Large intestine (tissue), 3 donors: ENCODE data around the gene HCRTR1. TPM values are rescaled to one million over a fixed set of nuclear protein-coding genes. Genes with fewer than 3 reads are reported as not detected.

Experiments
- DNase-seq, 2 donors: peaks; one replicate each; pipeline versions ENCODE4 v3.0.0 to v3.0.0-alpha.2; 2013
- H3K27ac ChIP-seq: one replicate; pipeline ENCODE4 v1.5.1; 2013; ENCODE audit warnings: low read length
- H3K27me3 ChIP-seq: 2 replicates; pipeline ENCODE4 v1.6.1; 2013; ENCODE audit warnings: low read length; ENCODE audit not compliant: control insufficient read depth, insufficient read depth
- H3K36me3 ChIP-seq: 2 replicates; pipeline ENCODE4 v1.6.1; 2013; ENCODE audit warnings: low read length; ENCODE audit not compliant: control insufficient read depth, insufficient read depth
- H3K4me1 ChIP-seq: one replicate; pipeline ENCODE4 v1.6.1; 2013; ENCODE audit warnings: low read length; ENCODE audit not compliant: control insufficient read depth, insufficient read depth
- H3K4me3 ChIP-seq: one replicate; pipeline ENCODE4 v1.5.1; 2013; ENCODE audit warnings: low read length
- H3K9me3 ChIP-seq: one replicate; pipeline ENCODE4 v1.6.1; 2013; ENCODE audit warnings: mild to moderate bottlenecking, low read depth, low read length, moderate library complexity; ENCODE audit not compliant: control insufficient read depth
- WGBS: methylation state at CpG from one replicate; pipeline ENCODE4 v1.1.5; 2013; ENCODE audit warnings: low lambda C conversion rate; ENCODE audit not compliant: insufficient coverage; 5-methylcytosine and 5-hydroxymethylcytosine counted together
- polyA plus RNA-seq: library from polyadenylated mRNA; unstranded; fragments of 120-200 nt; gene quantifications from one replicate; pipeline ENCODE4 v1.2.1, GENCODE V29; 2013

Gene HCRTR1
- polyA plus RNA-seq, 1 donor, result 0.81 TPM

DNA sequence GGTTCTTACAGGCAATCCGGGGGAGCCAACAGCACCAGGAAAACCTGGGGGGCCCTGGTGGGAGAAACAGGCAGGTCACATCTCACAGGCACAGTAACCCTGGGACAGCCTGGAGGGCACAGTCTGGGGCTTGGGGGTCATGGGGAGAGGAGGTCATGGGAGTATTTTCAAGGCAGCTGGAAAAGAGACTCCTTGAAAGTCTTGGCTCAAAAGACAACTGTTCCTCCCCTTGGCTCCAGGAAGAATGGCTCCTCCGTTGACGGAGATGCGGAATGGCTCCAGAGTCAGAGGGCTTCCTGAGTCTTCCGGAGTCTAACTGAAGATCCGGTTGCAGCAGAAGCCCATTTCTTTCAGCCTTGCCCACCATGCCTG is 53.1 kb downstream of the HCRTR1 start:
- no peak for DNase-seq
- H3K4me1 ChIP-seq, result peaks cover 55% of the 10 kb centered on the region
- no peaks in the 10 kb centered on the region for H3K27me3 ChIP-seq
- H3K27ac ChIP-seq, result peak overlapping the region; percentile 80
- H3K9me3 ChIP-seq, result no peaks in the 10 kb centered on the region
- peaks cover 55% of the 10 kb centered on the region for H3K36me3 ChIP-seq
- no CpG with 5 or more reads among the region's 6 CpGs for WGBS
- peak overlapping the region; percentile 34 for H3K4me3 ChIP-seq

DNA sequence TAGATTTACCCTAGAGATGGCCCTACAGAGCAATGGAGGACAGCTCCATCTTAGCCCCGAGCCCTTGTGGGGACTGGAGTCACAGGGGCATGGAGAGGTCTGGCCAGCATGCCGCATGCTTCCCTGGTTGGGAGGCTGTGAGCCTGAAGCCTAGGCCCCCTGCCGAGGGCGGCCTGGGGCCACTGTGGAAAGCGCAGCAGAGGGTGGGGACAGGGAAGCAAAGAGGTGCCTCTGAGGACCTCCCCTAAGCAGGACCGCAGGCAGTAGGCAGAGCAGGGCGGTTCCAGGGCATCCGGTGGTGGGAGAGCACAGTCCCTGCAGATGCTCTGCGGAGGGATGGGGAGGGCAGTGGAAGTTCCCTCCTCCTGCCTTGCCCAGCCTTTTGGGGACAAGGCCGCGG is 53.7 kb downstream of the HCRTR1 start:
- peaks cover 50% of the 10 kb centered on the region for H3K4me1 ChIP-seq
- peak overlapping the region; percentile 80 for H3K27ac ChIP-seq
- no peaks in the 10 kb centered on the region for H3K9me3 ChIP-seq
- no peak for DNase-seq
- peak overlapping the region; percentile 34 for H3K4me3 ChIP-seq
- WGBS, result no CpG with 5 or more reads among the region's 11 CpGs
- no peaks in the 10 kb centered on the region for H3K27me3 ChIP-seq
- peaks cover 51% of the 10 kb centered on the region for H3K36me3 ChIP-seq

DNA sequence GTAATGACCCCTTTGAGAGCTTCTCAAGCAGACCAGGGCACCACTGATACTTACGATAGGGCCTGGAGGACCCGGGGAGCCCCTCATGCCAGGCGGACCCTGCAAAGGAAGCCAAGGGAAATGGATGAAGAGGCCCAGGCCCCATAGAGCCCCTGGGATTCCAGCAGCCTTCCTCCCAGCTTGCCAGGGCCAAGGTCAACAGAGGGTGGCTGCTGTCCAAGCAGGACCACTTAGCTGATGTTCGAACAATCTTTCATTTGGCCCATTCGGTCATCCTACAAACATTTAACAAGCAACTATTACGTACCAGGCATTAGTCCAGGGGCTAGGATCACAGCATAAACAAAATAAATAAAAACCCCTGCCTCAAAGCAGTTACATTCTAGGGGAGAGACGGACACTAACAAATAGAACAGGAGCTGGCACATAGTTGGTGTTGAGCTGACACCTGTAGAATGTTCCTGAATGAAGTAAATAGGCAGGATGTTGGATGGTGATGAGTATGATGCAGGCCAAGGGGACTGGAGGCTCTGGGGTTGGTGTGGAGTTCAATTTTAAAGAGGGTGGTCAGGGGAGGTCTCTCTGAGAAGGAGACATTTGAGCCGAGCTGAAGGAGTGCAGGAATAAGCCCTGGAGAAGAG is 54.2 kb downstream of the HCRTR1 start:
- H3K27ac ChIP-seq, result no peak overlapping the region

DNA sequence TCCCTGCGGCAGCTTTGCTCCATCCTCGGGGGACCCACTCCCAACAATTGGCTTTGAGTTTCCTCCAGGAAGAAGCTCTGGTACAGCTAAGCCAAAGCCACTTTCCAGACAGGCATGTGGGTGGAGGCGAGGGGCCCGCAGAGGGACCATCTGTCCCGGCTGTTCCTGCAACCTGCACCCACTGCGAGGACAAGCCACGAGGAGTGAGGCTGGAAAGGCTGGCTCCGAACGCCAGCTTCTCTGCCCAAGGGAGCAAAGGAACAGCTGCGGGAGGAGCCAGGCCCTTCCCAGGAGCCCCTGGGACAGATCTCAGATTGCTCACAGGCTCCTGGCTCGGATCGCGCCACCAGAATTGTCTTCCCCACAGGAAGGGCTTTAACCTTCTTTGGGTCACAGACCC is 55.5 kb downstream of the HCRTR1 start:
- DNase-seq, result peak in 1 of 2 donors; percentile 29

More for the DNA sequence above, 54.2 kb downstream of the HCRTR1 start:
- no peak for DNase-seq
- no peaks in the 10 kb centered on the region for H3K9me3 ChIP-seq
- no peak overlapping the region for H3K4me3 ChIP-seq
- WGBS, result 100% methylated on average over 1 of the region's 8 CpGs
- no peaks in the 10 kb centered on the region for H3K27me3 ChIP-seq
- H3K4me1 ChIP-seq, result peaks cover 44% of the 10 kb centered on the region
- peaks cover 51% of the 10 kb centered on the region for H3K36me3 ChIP-seq

DNA sequence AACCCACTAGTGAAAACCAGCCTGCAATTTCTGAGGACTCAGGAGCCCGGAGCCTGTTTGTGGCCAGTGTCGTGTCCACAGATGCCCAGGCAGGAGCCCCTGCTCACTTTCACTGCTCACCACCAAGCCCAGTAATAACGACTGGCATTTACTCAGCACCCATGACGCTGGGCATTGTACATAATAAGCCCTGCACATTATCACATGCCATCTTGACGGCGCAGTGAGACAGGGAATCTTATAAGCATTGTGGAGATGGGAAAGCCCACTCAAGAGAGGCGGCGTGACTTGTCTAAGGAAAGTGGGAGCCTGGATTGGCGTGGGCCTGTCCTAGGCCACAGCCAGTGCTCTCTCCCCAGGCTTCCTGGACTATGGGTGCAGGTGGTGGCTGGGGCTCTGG is 55.9 kb downstream of the HCRTR1 start:
- Histone ChIP-seq H3K27ac (no peak overlapping the region), H3K36me3 (peaks cover 50% of the 10 kb centered on the region), H3K27me3 (no peaks in the 10 kb centered on the region), H3K9me3 (no peaks in the 10 kb centered on the region), H3K4me1 (peaks cover 28% of the 10 kb centered on the region), H3K4me3 (no peak overlapping the region)
- DNase-seq, result no peak
- no CpG with 5 or more reads among the region's 9 CpGs for WGBS

More for the DNA sequence above, 55.5 kb downstream of the HCRTR1 start:
- Histone ChIP-seq H3K36me3 (peaks cover 51% of the 10 kb centered on the region), H3K4me3 (no peak overlapping the region), H3K27me3 (no peaks in the 10 kb centered on the region), H3K9me3 (no peaks in the 10 kb centered on the region), H3K27ac (no peak overlapping the region), H3K4me1 (peaks cover 32% of the 10 kb centered on the region)
- WGBS, result no CpG with 5 or more reads among the region's 13 CpGs

DNA sequence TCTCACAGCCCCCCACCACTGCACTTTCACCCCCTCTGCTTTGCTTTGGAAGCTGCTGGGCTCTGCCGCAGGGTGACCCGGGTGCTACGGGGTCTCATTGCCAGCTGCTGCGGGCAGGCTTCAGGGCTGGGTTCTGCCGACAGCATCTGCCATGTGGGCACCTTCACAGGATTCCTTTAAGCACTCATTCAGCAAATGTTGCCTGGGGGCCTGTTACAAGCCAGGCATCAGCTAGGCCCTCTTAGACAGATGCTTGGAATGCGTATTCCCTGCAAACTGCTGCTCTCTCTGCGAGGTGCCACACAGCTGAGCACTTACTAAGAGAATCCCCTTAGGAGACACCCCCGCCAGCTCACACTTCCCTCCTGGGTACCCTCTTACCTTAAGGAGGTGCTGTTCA is 57.1 kb downstream of the HCRTR1 start:
- H3K4me1 ChIP-seq, result peaks cover 20% of the 10 kb centered on the region
- H3K27ac ChIP-seq, result no peak overlapping the region
- peaks cover 53% of the 10 kb centered on the region for H3K36me3 ChIP-seq

DNA sequence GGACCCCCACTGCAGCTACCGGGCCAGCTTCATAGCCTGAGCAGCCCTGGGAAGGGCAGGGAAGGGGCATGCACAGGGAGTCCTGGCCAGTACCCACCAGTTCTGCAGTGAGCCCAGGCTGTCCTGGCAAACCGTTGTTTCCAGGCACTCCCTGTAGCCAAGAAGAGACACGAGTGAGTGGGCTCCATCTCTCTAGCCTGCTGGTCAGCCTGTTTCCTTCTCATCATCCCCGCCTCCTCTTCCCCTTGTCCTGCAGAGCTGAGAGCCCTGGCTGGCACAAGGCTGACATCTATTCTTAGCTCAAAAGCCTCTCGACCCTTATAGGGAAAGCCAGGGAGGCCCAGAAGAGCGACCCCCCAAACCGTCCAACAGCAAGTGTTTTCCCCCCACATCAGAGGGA is 57.7 kb downstream of the HCRTR1 start:
- Histone ChIP-seq H3K4me3 (no peak overlapping the region), H3K27ac (no peak overlapping the region), H3K4me1 (peaks cover 15% of the 10 kb centered on the region), H3K36me3 (peaks cover 57% of the 10 kb centered on the region), H3K9me3 (no peaks in the 10 kb centered on the region), H3K27me3 (no peaks in the 10 kb centered on the region)
- WGBS, result no CpG with 5 or more reads among the region's 7 CpGs
- DNase-seq, result no peak

More for the DNA sequence above, 57.1 kb downstream of the HCRTR1 start:
- DNase-seq, result no peak
- Histone ChIP-seq H3K4me3 (no peak overlapping the region), H3K9me3 (no peaks in the 10 kb centered on the region), H3K27me3 (no peaks in the 10 kb centered on the region)
- WGBS, result no CpG with 5 or more reads among the region's 8 CpGs

DNA sequence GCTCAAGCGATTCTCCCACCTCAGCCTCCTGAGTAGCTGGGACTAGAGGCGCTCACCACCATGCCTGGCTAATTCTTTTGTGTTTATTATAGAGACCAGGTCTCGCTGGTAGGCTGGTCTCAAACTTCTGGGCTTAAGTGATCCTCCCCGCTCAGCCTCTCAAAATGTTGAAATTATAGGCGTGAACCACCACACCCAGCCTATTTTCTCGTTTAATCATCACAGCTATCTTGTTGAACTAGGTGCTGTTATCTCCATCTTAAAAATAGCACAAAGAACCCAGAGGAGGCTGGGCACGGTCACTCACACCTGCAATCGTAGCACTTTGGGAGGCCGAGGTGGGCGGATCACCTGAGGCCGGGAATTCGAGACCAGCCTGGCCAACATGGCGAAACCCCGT is 58.3 kb downstream of the HCRTR1 start:
- no peaks in the 10 kb centered on the region for H3K9me3 ChIP-seq
- H3K27ac ChIP-seq, result no peak overlapping the region
- peaks cover 60% of the 10 kb centered on the region for H3K36me3 ChIP-seq
- WGBS, result no CpG with 5 or more reads among the region's 14 CpGs
- no peak for DNase-seq
- no peaks in the 10 kb centered on the region for H3K27me3 ChIP-seq
- H3K4me3 ChIP-seq, result no peak overlapping the region
- peaks cover 9% of the 10 kb centered on the region for H3K4me1 ChIP-seq

Other genes starting within 250 kb of the HCRTR1 start
- gene FABP3, start 244.6 kb upstream of the HCRTR1 start, polyA plus RNA-seq, result 31.8 TPM
- 65.3 TPM for gene SERINC2, start 204.5 kb upstream of the HCRTR1 start, polyA plus RNA-seq
- 37.7 TPM for gene TINAGL1, start 41.2 kb upstream of the HCRTR1 start, polyA plus RNA-seq
- gene PEF1, start 27.2 kb downstream of the HCRTR1 start, polyA plus RNA-seq, result 57.4 TPM
- gene COL16A1, start 86.3 kb downstream of the HCRTR1 start, polyA plus RNA-seq, result 188 TPM
- 56.1 TPM for gene ADGRB2, start 146.7 kb downstream of the HCRTR1 start, polyA plus RNA-seq
- 1.2 TPM for gene SPOCD1, start 198.3 kb downstream of the HCRTR1 start, polyA plus RNA-seq